HG03442 (cell line): Measurements from ENCODE around the gene INPP5A.
"Not testable (repeated sequence)": the region's sequence is repeated elsewhere in the genome, so short reads cannot be mapped to it uniquely, and the experiment has no call there.

ENCODE experiments used
- ATAC-seq: cut with Tn5 transposase; IDR thresholded peaks from one replicate; pipeline ENCODE4 v1.9.1; 2021; ENCODE audit warnings: mild to moderate bottlenecking, moderate library complexity; ENCODE audit not compliant: unreplicated experiment

The INPP5A gene

GRCh38 chr10:132537684-132538001, at the start of gene INPP5A:
INPP5A (plus strand) TSS chr10:132537787; CDS start chr10:132538097, 310 bp downstream.
- ATAC-seq = no peak

GRCh38 chr10:132488231-132488821, 49.3 kb upstream of the INPP5A start:
- no peak for ATAC-seq

GRCh38 chr10:132489053-132489703, 48.4 kb upstream of the INPP5A start:
- ATAC-seq = no peak

- ATAC-seq = no peak
Measured at GRCh38 chr10:132489704-132490534, 47.7 kb upstream of the INPP5A start.

- not testable (repeated sequence) for ATAC-seq
Measured at GRCh38 chr10:132491534-132491933, 46.1 kb upstream of the INPP5A start.

- no peak for ATAC-seq
Measured at GRCh38 chr10:132492323-132493025, 45.1 kb upstream of the INPP5A start.

GRCh38 chr10:132493246-132493755, 44.3 kb upstream of the INPP5A start:
- ATAC-seq = no peak

GRCh38 chr10:132493756-132494290, 43.8 kb upstream of the INPP5A start:
- ATAC-seq = no peak

- ATAC-seq = no peak
Measured at GRCh38 chr10:132494866-132495630, 42.5 kb upstream of the INPP5A start.

- ATAC-seq = no peak
Measured at GRCh38 chr10:132496360-132497062, 41.1 kb upstream of the INPP5A start.

GRCh38 chr10:132497063-132497680, 40.4 kb upstream of the INPP5A start:
- ATAC-seq = no peak

- no peak for ATAC-seq
Measured at GRCh38 chr10:132497861-132498561, 39.6 kb upstream of the INPP5A start.

- ATAC-seq = no peak
Measured at GRCh38 chr10:132498562-132499366, 38.8 kb upstream of the INPP5A start.

GRCh38 chr10:132499367-132499685, 38.3 kb upstream of the INPP5A start:
- no peak for ATAC-seq

- no peak for ATAC-seq
Measured at GRCh38 chr10:132500781-132501415, 36.7 kb upstream of the INPP5A start.

GRCh38 chr10:132502544-132503300, 34.9 kb upstream of the INPP5A start:
- ATAC-seq = no peak
